Psoas muscle (tissue), 7 donors: ENCODE measurements around the gene TTLL11. TPM values are rescaled to one million over a fixed set of nuclear protein-coding genes. Genes with fewer than 3 reads are reported as not detected.

ENCODE experiments used
- polyA plus RNA-seq, 3 donors: library from polyadenylated mRNA; stranded (reverse); fragments of 200-250 nt; gene quantifications; one replicate each; pipeline ENCODE4 v1.2.3, GENCODE V29; 2013
- total RNA-seq, 4 donors: library from RNA; stranded (reverse); fragmentation: NEBNext Ultra II Directional in 2 of 4; extraction: Animal tissue kit (Norgen Biotek cat#: 25700) in 2 of 4; gene quantifications; one replicate each; pipeline versions ENCODE4 v1.2.1 to v1.2.4, GENCODE V29; 2021 to 2023
- donor health status: healthy with polysubstance abuse.
- donor health status: DM: no; HTN: no; CAD: no; lungs with moderate emphysema.
- donor health status: Bipolar disorder and iron deficiency.
- donor health status: healthy.
- donor health status: DM: no; HTN: no; CAD: no.
- donor health status: DM: no; HTN: no; CAD: no.
- donor health status: DM: yes; HTN: yes; CAD: no.

Gene TTLL11
- total and polyA plus RNA-seq, 7 donors, result 15.1 to 56.4 (median 19.3) TPM

Other genes starting within 250 kb of the TTLL11 start
- gene NDUFA8, start 66.5 kb upstream of the TTLL11 start, total RNA-seq, result 100 to 1,000 TPM in 3 of 4 donors, 10 to 100 TPM in 1; 78.9 to 148 (median 124) TPM
- 100 to 1,000 TPM; 191 to 257 (median 231) TPM for gene NDUFA8, start 66.5 kb upstream of the TTLL11 start, polyA plus RNA-seq
- not detected for gene MORN5, start 66.6 kb upstream of the TTLL11 start, total RNA-seq
- gene MORN5, start 66.6 kb upstream of the TTLL11 start, polyA plus RNA-seq, result not detected
- gene LHX6, start 135.6 kb upstream of the TTLL11 start, total RNA-seq, result 1 to 10 TPM; 1.3 to 6.0 (median 3.0) TPM
- 1 to 10 TPM in 2 of 3 donors, under 1 TPM in 1; 1.00 to 2.4 (median 1.6) TPM for gene LHX6, start 135.6 kb upstream of the TTLL11 start, polyA plus RNA-seq
- gene RBM18, start 171.5 kb upstream of the TTLL11 start, total RNA-seq, result 10 to 100 TPM; 33.7 to 41.7 (median 37.7) TPM
- 10 to 100 TPM; 16.8 to 27.1 (median 22.3) TPM for gene RBM18, start 171.5 kb upstream of the TTLL11 start, polyA plus RNA-seq
- gene MRRF, start 171.6 kb upstream of the TTLL11 start, total RNA-seq, result 10 to 100 TPM; 23.5 to 50.9 (median 39.0) TPM
- 10 to 100 TPM; 42.6 to 61.4 (median 42.8) TPM for gene MRRF, start 171.6 kb upstream of the TTLL11 start, polyA plus RNA-seq